Measurements from ENCODE around the gene MOB4.

MOB4 gene

GRCh38 chr2:197597166-197597565, 81.3 kb downstream of the MOB4 start:
- DNase-seq, result no peak

GRCh38 chr2:197598450-197598849, 82.6 kb downstream of the MOB4 start:
- DNase-seq, result no peak

GRCh38 chr2:197599285-197599965, 83.6 kb downstream of the MOB4 start:
- DNase-seq, result peak; percentile 27

GRCh38 chr2:197600306-197600705, 84.4 kb downstream of the MOB4 start:
- DNase-seq, result no peak

GRCh38 chr2:197601726-197602125, 85.9 kb downstream of the MOB4 start:
- no peak for DNase-seq
